ENCODE results near the gene TACC3. TPM values are rescaled to one million over a fixed set of nuclear protein-coding genes. Genes with fewer than 3 reads are reported as not detected.

TACC3 gene
- total and polyA plus RNA-seq, 2 of the 8 experiments (the other 6 are each of a cell fraction or from before 2014, with no cell fraction given) = 73.8 to 148 TPM

- no peak for TF ChIP-seq PHF8 (conservative IDR thresholded peaks at IDR 0.05; ENCODE audit: low read depth, low read length)
- no peak for TF ChIP-seq CEBPB (IDR thresholded peaks at IDR 0.05; ENCODE audit: low read depth, low read length)
- no peak for TF ChIP-seq NRF1 (IDR thresholded peaks at IDR 0.05; ENCODE audit: low read depth, low read length)
These were observed 29.2 kb downstream of the TACC3 start (continued) for GRCh38 chr4:1750381-1751154.
